ENCODE measurements around the gene SNAP23.

DNA sequence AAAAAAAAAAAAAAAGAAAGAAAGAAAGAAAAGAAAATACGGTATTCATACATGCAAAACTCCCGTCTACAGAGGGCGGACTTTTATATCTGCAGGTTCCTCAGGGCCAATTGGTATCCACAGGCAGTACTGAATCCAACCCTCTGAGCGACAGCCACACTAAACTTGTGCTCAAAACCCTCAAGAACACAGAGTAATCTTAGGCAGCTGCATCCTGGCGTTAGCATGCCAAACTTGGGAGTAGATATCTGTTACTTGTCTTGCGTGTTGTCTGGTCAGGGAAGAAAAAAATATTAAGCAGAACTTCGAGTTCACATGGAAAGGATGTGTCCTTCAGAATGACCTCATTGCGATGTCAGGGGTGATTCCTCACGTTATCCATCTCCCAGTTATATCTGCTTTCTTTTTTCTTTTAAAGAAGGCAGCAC is 12.8 kb downstream of the SNAP23 start:
- TF ChIP-seq, protein P1, sequence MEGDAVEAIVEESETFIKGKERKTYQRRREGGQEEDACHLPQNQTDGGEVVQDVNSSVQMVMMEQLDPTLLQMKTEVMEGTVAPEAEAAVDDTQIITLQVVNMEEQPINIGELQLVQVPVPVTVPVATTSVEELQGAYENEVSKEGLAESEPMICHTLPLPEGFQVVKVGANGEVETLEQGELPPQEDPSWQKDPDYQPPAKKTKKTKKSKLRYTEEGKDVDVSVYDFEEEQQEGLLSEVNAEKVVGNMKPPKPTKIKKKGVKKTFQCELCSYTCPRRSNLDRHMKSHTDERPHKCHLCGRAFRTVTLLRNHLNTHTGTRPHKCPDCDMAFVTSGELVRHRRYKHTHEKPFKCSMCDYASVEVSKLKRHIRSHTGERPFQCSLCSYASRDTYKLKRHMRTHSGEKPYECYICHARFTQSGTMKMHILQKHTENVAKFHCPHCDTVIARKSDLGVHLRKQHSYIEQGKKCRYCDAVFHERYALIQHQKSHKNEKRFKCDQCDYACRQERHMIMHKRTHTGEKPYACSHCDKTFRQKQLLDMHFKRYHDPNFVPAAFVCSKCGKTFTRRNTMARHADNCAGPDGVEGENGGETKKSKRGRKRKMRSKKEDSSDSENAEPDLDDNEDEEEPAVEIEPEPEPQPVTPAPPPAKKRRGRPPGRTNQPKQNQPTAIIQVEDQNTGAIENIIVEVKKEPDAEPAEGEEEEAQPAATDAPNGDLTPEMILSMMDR (IDR thresholded peaks at IDR 0.05) = no peak
- TF ChIP-seq EZH2 (IDR thresholded peaks at IDR 0.05; ENCODE audit: borderline replicate concordance, insufficient read depth, low read depth, low read length, poor library complexity, severe bottlenecking) = no peak

Data from B cell (primary cell).